CMK (cell line): Measurements from ENCODE around the gene SAMD10.
A peak's percentile ranks its signal among the peaks of the same experiment; 100 is the strongest.
"Not testable (repeated sequence)": the region's sequence is repeated elsewhere in the genome, so short reads cannot be mapped to it uniquely, and the experiment has no call there.

Experiments used
- DNase-seq: peaks from one replicate; pipeline ENCODE4 v3.0.0-alpha.2; 2010; ENCODE audit warnings: low read depth

The SAMD10 gene

DNA sequence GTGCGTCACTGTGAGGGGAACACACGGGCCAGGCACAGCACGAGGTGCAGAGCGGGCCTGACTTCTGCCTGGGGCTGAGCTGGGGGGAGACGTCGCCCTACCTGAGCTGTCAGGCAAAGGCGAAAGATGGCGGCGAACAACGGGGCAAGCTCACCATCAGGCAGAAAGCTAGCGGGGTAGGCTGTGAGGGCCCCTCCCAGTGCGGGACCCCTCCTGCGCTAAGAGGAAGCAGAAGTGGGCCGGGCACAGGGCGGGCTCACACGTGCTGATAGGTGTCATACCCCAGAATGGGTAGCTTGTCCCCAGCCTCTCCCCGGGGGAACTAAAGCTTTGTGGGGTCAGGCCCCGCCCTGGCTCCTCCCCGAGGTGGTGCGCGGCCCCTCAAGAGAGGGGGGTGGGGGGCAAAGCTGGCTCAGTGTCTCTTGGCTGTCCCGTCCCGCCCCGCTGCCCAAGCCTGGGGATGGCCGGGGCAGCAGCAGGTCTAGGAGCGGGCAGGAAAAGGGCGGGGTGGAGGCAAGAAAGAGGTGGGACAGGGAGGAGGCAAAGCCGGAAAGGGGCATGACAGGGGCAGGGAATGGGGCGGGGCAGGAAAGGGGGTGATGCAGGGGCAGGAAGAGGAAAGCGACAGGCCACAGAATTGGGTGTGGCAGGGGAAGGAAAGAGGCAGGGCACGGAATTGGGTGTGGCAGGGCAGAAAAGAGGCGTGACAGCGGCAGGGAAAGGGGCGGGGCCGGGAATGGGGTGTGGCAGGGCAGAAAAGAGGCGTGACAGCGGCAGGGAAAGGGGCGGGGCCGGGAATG lies 38.0 kb downstream of the SAMD10 start:
- peak; percentile 97 for DNase-seq

DNA sequence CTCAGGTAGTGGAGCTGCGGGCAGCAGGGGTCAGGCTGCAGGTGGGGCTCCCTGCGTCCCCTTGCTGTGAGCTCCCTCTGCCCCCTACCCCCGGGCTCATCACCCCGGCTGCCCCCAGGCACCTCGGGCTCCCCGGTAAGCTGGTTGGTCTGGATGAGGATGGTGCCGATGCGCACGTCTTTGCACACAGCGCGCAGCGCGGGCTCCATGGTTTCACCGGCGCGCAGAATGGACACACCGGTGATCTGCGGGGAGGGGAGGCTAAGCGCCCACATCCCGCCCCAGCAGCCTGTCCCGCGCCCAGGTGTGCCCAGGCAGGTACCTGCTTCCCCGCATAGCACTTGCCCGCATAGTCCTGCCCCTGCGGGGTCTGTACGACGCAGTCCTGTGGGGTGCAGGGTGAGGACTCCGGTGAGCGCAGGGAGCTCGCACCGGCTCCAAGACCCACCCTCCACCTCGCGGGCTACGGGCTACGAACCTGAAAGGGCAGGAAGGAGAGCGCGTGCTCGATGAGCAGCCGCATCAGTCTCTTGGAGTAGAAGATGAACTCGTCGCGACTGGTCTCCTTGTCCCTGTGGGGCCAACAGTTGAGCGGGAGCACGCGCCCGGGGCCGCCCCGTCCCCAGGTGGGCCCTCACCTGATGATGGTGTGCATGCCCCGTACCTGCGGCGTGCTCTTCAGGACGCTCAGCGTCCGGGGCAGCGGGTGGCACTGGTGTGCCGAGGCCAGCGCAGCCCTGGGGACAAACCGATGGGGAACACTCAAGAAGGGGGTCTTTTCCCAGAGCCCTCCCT lies 38.8 kb downstream of the SAMD10 start:
- no peak for DNase-seq

DNA sequence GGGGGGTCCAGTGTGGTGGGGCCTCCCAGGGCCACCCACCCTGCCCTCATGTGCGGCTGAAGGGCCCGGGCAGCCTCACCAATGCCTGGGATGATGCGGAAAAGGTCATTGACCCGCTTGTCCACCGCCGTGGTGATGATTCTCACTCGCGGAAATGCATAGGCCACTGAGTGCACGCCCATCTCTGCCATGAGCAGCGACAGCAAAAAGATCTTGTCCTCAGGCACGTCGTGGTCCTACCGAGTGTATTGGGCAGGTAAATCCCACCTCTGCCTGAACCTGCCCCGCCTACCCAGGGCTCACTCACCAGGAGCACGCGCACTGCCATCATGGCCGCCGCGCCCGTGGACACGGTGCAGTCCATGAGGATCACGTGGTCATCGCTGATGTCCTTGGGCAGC lies 39.4 kb downstream of the SAMD10 start:
- no peak for DNase-seq

DNA sequence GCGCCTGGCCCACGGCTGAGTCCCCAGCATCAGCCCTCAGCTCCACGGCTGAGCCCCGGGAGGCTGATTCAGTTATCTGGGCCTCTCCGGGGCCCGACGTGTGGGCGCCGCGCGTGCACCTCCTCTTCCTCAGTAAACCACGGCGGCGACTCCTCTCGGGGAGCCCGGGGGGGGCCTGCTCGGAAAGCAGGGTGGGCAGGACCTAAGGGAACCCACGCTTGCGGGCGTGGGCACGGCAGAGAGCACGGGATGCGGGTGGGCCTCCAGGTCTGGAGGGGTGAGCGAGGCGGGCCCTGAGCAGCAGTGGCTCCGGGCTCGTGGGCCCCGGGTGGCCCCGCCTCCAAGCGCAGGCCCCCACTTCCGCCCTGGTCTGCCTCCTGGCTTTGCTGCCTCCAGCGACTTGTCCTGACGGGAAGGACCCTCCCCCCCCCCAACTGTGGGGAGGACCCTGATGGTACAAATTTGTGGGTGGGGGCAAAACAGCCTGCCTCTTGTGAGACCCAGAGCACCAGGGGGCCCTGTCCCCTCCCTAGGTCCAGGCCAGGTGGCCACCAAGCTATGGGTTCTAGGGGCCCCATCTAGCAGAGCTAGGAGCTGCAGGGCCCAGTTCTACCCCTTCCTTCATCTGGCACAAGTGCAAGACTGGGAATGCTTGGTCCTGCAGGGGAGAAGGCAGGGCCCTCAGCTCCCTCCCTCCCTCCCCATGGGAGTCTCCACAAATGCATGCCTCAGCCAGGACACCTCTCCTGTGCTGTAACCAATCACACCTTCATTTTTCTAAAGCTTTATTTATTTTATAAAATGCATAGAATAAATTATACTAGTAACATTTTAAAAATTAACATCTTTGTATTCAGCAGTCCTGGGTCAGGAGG lies 40.1 kb downstream of the SAMD10 start:
- no peak for DNase-seq

DNA sequence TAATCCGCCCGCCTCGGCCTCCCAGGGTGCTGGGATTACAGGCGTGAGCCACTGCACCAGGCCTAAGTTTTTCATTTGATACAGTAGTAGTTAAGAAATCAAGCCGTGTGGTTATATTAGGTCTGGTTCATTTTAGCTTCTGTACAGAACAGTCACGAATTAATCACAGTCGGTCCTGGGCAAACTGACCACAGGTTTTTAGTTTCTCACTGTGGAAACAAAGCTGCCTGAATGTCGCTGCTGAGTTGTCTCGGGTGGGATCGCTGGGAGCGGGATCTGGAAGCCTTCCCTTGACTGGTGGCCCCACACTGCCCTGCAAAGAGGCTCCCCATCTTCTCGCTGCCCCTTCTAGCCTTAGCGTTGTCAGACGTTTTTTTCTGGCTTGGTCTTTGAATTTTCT lies 41.8 kb downstream of the SAMD10 start:
- DNase-seq = no peak

DNA sequence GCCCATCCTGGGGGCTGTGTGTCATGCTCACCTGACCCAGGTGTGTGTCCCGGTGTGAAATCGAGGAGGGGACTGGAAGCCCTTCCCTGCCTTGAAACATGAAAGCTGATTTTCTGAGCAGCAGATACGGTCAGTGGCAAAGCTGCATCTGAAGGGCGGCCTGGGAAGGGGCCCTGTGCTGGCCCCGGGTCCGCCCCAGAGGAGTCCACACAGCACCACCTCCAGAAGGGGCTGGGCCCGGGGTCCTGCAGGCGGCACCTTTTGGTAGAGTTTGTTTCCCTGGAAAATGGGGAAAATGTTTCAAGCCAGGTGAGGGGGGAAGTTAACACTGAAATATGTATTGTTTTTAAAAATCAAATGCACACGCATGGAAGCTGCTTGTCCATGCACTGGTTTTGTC lies 44.0 kb downstream of the SAMD10 start:
- DNase-seq = no peak

DNA sequence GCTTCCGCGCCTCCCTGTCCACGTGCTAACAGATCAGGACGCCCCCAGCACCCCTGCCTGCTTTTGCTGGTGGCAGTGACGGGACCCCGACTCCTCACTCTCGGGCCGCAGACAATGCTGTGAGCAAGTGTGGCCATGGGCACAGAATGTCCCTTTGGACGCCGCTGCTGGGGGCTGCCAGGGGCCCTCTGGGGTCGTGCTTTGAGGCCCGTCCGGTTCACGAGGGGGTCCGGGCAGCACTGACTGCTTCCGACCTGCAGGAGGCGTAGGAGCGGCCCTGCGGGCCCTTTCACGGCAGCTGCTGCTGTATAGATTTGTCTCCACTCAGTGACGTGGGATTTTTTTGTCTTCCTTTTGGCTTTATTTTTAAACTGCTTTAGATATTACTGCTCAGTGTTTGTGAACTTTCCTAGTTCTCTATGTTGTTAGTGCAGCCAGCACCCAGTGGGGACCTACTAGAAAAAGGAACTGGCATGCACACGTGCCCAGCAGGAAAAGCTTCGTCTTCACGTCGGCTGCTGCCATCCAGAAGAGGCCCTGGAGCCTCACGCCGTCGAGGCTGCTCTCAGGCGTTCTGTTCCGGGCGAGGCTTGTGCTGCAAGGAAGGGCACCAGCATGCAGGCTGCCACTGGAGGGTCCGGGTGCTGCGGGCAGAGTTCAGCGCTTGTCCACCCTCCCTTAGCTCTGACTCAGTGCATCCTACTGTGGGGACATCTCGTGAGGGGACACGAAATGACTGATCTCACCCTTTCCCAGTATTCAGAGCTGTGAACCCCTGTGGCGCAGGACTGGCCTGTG lies 45.0 kb downstream of the SAMD10 start:
- no peak for DNase-seq

DNA sequence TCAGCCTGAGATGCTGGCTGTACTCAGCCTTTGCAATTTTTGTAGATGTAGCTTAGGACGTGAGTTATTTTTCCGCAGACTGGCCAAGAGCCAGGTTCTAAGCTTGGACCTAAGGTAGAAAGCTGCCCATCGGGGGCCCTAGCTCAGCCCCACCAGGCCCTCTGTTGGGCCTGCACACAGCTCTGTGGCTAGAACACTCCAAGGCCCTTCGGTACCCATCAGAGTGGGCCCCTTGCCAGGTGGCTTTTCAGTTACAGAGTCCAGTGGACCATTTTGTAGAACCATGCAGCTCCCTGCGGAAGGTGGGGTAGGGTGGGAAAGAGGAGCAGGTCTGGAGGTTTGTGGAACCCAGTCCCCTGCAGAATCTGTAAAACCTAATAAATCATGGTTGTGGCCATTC lies 45.8 kb downstream of the SAMD10 start:
- DNase-seq = no peak

DNA sequence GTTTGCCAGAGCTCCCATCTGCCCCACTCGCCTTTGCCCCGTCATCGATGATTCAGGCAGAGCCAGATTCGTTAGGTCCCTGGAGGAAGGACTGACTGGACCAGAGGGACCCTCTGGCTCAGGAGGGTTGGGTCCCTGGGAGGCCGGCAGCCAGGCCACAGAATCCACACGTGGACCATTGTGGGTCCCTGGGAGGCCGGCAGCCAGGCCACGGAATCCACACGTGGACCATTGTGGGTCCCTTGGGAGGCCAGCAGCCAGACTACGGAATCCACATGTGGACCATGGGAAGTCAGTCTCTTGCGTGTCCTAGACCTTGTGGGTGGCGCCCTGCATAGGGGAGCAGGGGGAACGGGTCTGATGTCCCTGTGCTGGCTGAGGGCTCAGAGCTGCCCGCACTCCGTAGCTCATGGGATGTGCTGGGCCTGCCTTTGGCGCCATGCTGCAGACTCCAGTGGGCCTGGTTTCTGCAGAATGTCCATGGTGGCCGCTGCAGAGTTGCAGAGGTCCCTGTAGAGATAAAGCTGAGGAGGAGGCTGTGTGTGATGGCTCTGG lies 46.8 kb downstream of the SAMD10 start:
- DNase-seq = no peak

DNA sequence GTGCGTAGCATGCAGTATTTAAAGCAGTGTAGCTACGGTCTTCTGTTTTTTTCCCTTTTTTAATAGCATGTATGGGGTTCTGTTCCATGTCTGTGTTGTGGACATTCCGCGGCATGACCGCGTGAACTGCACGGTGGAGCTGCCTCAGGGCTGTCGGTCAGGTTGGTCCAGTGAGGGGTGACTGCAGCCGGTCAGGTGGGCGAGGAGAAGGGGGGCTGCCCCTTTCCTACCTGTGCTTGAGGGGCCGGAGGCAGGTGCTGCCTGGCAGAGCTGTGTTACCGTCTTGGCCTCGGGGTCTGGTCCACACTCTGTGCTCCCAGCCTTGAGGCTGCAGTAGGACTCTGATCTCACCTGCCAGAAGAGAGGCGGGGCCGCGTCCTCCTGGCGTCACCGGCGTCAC lies 47.7 kb downstream of the SAMD10 start:
- DNase-seq = no peak

DNA sequence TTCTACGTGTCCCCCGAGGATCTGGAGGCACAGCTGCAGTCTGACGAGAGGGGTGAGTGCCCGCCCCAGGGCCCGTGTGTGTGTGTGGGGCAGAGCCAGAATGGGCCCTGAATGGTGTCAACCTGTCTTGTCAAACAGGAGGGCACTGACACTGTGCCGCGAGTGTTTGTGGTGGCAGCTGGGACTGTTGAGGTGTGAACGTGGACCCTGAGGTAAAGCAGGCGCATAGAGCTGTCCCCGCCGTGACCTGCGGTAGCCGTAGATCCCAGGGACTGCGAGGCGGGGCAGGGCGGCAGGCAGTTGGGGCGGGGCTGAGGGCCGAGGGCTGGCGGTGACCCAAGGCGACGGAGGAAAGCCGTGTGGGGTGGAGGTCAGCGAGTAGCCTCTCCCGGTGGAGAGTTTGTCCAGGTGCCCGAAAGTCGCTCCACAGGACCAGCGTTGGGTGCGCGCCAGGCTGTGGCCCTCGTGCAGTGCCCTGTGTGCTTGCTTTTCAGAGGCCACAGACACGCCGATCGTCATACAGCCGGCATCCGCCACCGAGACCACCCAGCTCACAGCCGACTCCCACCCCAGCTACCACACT lies 48.4 kb downstream of the SAMD10 start:
- no peak for DNase-seq

DNA sequence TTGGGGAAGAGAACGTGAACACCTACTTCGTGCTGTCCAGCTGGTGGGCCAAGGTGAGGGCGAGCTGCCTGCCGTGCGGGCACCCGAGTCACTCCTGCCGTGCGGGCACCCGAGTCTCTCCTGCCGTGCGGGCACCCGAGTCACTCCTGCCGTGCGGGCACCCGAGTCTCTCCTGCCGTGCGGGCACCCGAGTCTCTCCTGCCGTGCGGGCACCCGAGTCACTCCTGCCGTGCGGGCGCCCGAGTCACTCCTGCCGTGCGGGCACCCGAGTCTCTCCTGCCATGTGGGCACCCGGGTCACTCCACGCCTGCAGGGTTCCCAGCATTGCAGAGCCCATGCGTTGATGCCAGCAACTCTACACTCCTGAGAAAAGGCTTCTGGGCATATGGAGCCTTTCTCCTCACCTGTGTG lies 50.0 kb downstream of the SAMD10 start:
- DNase-seq = not testable (repeated sequence)

DNA sequence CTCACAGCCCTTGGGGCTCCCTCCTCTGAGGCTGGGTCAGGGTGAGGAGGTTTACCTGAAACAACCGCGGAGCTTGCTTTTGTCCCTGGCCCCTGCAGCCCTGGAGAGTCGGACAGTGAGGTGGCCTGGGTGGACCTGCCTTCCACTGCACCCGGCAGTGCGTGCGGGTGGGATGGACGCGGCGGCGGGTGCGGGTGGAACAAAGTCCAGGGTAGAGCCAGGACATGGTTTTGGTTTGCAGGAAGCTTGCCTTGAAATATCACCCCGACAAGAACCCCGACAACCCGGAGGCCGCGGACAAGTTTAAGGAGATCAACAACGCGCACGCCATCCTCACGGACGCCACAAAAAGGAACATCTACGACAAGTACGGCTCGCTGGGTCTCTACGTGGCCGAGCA lies 50.4 kb downstream of the SAMD10 start:
- DNase-seq = no peak

DNA sequence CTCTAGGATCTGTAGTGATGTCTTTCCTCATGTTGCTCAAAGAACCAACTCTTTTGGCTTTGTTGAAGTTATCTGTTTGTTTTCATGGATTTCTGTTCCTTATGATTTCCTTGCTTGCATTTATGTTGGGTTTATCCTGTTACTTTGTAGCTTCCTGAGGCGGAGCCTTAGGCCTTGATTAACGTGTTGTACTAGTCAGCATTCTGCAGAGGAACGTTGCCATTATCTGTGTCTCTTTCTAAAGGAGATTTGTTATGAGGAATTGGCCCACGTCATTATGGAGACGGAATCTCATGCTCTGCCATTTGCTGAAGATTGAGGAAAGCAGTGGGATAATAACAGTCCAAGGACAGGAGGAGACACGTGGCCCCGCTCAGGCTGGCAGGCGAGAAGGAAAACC lies 53.1 kb downstream of the SAMD10 start:
- no peak for DNase-seq

DNA sequence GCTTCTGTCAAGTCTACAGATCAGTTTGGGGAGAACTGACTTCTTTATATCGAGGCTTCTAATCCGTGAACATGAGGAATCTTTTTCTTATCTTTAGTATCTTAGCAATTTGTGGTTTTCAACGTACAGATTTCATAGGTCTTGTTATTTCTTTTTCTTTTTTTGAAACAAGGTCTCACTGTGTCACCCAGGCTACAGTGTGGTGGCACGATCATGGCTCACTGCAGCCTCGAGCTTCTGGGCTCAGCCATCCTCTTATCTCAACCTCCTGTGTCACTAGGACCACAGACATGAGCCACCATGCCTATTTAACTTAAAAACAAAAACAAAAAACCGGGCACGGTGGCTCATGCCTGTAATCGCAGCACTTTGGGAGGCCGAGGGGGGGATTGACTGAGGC lies 55.2 kb downstream of the SAMD10 start:
- DNase-seq = no peak
